ENCODE data around the gene MTCH1.

The MTCH1 gene, protein sequence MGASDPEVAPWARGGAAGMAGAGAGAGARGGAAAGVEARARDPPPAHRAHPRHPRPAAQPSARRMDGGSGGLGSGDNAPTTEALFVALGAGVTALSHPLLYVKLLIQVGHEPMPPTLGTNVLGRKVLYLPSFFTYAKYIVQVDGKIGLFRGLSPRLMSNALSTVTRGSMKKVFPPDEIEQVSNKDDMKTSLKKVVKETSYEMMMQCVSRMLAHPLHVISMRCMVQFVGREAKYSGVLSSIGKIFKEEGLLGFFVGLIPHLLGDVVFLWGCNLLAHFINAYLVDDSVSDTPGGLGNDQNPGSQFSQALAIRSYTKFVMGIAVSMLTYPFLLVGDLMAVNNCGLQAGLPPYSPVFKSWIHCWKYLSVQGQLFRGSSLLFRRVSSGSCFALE

DNA sequence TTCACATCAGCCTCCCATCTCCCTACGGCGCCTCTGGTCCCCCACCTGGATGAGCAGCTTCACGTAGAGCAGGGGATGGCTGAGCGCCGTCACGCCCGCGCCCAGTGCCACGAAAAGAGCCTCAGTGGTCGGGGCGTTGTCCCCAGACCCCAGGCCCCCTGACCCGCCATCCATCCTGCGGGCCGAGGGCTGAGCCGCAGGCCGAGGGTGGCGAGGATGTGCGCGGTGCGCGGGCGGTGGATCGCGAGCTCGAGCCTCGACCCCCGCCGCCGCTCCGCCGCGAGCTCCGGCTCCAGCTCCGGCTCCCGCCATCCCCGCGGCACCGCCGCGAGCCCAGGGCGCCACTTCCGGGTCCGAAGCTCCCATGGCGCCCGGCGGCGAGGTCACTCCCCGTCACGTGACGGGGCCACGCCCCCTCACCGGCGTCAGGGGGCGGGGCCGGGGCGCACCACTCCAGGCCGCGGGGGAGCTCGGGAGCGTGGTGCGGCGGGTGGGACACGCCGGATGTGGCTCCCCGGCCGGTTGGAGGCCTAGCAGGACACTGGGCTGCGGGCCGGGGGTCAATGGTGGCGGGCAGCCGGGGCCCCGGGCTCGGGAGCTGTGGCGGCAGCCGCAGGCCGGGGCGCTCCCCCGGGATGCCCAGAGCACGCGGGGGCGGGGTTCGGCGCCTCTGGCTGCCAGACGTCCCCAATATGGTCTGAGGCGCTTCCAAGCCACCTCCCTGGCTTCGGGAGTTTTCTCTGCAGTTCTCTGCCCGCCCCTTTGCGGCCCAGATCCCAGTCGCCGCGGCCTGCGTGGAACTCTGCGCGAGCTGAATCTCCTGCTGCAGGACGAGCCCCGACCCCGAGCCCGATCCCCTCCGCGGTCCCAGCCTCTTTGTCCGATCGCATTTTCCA, at the start of gene MTCH1:
Gene MTCH1 (minus strand): TSS at position 389 of the 896 bp plus-strand sequence. CDS start 23 bp downstream, at position 366.
- DNase-seq = peak; percentile 92

DNA sequence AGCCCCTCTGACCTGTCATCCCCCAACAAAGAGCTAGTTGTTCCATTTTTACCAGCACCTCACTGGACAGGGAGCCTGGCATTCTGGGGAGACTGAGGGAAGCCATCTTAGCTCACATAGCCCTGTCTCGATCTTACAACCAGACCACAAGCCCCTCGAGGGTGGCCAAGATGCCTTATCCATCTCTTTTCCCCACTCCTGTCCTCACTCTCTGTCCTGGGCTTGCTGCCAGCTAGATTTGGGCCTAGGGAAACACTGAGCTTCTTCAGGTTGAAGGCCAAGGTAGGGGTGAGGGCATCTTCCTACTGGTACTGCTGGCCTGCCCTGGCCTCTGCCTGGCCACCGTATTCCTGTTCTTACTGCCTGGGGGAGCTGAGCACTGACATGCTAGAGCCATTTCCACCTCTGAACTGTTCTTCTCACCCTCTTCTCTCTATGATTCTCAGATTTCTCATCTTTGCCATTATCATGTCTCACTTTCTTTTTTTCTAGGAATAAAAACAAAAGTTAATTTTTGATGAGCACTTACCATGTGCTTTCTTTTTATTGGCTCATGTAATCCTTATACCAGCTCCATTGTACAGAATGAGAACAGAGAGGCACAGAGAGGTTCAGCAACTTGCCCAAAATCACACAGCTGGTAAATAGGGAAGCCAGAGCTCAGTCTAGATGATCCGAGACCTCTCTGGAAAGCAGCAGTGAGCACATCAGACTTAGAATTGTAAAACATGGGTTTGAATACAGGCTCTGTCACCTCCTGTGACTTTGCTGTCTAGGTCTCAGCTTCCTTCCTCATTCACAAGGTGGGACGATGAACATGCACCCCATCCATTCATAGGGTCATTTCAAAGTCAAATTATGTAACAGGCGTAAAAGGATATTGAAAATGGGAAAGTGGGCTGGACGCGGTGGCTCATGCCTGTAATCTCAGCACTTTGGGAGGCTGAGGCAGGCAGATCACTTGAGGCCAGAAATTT, 48.1 kb upstream of the MTCH1 start:
- no peak for DNase-seq

DNA sequence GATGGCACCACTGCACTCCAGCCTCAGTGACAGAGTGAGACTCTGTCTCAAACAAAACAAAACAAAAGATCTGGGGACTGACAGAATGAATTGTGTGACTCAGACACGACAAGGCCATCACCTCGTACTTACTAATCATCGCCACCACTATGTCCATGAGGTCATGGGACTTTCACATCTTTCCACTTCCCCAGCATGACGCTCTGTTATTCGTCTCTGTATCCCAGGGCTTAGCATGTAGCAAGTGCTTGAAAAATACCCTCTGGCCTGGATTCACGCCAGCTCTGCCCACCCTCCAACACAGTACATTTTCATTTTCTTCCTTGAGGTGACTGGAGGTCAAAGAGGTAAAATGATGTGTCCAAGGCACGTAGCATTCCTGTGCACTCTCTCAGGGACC, 47.3 kb upstream of the MTCH1 start:
- no peak for DNase-seq

DNA sequence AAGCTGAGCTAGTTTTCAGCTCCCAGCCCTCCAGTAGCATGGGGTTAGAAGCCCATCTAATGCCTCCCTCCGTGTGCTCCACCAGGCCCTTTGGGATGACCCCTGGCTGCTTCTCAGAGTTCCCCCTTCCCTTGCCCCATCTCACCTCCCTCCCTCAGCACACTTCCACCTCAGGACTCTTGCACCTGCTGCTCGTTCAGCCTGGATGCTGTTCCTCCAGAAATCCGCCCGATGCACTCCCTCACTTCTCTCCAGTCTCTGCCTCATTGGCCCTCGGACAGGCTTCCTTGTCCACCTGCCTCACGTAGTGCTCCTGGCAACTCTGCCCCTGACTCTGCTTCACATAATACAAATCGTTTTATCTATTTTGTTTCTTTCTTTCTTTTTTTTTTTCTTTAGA, 46.2 kb upstream of the MTCH1 start:
- DNase-seq = no peak

DNA sequence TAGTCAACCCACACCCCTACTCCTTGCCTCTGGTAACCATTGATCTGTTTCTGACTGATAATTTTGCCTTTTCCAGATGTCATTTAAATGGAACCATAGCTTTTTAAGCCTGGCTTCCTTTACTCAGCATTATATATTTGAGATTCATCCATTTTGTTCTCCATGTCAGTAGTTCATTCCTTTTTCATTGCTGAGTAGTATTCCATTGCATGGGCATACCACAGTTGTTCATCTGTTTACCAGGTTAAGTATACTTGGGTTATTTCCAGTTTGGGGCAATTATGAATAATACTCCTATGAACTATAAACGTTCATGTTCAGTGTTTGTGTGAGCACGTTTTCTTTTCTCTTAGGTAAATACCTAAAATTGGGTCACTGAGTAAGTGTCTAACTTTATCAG, 44.6 kb upstream of the MTCH1 start:
- no peak for DNase-seq

DNA sequence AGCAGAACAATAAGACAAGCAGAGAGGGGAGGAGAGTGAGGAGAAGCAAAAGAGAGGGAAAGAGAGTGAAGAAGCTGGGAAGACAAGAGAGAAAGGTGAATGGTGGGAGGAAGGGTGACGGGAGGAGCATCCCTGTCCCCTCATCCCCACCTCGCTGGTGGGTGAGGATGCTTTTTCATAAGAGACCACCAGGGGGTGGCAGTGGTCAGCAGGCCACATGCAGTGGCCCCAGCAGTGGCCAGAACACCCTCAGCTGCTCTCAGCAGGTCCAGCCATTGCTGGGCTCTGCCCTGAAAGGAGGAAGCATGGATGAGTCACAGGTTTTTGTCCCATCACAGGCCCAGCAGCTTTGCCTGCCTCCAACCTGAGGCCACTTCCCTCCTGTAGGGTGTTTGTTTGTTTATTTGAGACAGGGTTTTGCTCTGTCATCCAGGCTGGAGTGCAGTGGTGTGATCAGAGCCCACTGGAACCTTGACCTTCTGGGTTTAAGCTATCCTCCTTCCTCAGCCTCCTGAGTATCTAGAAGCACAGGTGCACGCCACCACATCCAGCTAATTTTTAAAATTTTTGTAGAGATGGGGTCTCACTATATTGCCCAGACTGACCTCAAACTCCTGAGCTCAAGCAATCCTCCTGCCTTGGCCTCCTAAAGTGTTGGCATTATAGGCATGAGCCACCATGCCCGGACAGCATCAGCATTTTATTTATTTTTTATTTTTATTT, 43.4 kb upstream of the MTCH1 start:
- peak; percentile 18 to 33 for DNase-seq

DNA sequence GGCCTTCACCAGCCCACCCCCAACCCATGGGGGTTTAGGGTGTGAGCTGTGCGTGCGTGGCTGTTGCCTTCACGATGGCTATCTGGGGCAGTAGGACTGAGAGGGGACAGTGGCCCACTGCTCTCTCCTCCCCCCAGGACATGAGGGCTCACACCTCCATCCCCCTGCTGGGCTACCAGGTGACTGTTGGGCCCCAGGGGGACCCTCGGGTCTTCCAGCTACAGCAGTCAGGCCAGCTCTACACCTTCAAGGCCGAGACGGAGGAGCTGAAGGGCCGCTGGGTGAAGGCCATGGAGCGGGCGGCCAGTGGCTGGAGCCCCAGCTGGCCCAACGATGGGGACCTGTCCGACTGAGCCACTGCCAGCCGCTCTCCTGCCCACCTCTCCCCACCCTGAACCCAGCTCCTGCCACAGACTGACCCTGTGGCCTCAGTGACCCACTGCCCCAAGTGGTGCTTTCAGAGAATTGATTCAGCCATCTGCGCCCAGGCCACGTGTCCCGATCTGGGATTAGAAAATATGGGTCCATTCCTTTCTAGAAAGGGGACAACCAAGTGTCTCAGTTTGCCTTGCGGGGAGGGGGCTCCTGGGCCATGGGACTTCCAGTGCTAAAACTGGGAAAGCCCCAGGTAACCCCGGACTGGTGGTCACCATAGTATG, 41.9 kb upstream of the MTCH1 start:
- DNase-seq = no peak

DNA sequence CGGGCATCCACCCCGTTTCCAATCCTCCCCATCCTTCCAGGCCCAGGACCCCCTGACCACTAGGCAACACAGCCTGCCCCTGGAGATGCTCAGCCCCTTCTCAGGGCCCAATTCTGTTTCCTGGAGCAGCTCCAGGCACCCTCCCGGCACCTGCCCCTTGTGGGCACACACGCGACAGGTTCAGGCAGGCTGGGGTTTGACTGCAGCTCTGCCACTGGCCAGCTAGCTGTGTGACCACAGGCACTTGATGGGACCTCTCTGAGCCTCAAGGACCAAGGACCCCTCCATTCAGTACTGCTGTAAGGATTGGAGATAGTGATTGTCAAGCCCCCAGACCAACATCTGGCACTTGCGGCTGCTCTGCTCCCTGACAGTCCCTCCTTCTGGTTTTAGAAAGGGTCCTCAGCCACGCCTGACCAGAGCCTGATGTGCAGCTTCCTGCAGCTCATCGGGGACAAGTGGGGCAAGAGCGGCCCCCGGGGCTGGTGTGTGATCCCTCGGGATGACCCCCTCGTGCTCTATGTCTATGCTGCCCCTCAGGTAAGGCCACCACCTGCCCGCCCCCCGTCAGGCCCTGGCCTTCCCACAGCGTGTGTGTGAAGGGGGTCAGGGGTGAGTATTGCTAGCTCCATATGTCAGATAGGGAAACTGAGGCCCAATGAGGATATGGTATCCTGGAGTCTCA, 41.2 kb upstream of the MTCH1 start:
- no peak for DNase-seq

DNA sequence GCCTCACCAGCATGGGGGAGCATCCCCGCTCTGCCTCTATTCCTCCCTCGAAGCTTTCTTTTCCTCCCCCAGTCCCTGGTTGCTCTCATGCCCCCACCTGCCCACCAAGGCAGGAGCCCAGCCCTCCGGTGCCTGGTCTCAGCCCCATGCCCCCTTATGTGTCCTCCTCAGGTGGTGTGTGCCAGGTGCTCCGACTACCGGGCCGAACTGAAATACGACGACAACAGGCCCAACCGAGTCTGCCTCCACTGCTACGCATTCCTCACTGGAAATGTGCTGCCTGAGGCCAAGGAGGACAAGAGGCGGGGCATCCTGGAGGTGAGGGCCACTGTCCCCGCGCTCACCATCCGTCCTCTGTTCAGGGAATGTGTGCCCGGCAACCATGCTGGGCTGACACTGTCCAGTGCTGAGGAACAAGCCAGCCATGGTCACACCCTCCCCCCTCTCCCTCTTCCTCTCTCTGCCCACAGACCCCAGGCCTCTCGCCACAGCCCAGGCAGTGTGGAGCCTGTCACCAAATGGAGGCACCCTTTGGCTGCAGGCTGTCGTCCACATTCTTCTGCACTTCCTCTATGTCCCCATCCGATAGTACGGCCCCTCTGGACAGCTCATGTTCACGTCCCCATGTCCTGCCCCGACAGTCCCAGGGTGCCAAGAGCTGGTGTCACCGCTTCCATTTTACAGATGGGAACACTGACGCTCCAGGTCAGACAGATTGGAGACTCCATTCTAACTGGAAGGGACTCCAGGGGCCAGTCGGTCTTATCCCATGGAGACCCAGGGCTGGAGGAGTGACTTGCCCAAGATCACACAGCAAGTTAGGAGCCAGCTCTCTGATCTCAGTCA, 39.8 kb upstream of the MTCH1 start:
- no peak for DNase-seq

DNA sequence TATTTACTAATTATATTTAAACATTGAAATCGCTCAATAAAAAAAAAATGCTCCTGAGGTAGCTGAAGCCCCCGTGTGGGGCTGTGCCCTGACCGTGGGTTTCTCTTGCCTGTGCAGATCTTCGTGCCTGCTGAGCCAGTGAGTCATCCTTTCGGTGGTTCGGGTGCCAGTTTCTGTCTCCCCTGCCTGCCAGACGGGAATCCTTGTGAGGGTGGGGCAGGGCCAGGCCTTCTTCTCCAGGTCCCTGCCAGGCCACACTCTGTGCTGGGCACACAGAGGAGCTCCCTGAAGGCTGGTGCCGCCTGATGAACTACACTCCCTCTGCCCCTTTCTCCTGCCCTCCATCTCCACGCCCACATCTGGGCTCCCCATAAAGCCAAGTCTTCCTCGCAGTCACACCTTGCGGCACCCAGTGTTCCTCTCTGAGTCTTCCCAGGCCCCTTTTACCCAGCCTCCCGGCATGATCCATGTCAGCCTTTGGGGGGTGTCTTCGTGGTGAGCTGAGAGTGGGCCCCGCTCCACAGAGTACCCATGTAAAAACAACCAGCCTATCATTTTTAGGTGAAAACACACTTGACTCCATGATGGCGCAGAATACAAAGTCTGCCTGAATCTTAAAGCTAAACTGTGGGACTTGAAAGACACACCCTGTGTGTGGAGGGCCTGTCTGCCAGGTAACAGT, 38.8 kb upstream of the MTCH1 start:
- no peak for DNase-seq

DNA sequence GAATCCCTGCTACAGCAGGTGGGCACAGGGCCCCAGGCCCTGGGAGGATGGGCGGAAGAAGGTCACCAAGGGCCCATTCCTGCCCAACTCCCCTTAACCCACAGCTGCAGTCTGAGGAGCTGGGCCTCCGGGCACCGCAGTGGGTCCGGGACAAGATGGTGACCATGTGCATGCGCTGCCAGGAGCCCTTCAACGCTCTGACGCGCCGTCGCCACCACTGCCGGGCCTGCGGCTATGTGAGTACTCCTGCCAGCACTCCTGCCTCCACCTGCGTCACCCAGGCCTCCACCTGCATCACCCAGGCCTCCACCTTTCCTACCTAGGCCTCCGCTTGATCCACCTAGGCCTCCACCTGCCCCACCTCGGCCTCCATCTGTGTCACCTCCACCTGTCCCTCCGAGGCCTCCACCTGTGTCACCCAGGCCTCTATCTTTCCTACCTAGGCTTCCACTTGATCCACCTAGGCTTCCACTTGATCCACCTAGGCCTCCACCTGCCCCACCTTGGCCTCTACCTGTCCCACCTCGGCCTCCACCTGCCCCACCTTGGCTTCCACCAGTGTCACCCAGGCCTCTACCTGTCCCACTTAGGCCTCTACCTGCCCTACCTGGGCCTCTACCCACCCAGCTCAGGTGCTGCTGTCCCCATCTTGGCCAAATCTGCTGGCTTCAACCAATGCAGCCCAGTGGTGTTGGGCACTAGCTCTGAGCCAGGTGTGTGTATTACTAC, 36.3 kb upstream of the MTCH1 start:
- no peak for DNase-seq

DNA sequence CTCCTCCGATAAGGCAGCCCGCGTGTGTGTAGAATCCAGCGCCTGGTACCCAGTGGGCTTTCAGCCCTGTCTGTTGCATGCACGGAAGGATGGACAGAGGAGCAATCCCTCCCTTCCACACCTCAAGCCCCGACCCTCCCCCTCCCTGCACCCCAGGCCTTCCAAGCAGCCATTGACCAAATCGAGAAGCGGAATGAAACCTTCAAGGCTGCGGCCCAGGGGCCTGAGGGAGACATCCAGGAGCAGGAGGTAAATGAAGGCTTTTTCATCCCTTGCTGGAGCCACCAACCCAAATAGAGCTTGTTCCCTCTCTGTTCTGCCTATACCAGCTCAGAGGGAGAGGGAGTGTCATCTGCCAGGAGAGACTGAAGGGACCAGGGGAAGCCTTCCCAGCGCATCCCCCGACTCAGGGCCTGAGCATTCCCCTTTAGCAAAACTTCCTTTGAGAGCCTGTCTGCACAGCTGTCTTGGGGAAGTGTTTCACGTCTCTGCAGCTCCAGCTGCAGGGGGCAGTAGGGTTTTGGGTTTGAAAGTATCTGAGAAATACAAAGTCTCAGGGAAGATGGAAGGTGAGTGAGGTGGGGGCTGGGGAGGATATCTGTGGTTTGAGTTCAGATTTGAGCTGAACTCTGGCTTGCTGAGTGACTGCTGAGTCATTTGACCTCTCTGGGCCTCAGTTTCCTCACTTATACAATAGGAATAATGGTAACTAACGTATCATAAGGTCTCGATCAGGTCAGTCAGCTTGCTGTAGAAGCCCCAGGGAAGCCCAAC, 35.5 kb upstream of the MTCH1 start:
- no peak for DNase-seq

DNA sequence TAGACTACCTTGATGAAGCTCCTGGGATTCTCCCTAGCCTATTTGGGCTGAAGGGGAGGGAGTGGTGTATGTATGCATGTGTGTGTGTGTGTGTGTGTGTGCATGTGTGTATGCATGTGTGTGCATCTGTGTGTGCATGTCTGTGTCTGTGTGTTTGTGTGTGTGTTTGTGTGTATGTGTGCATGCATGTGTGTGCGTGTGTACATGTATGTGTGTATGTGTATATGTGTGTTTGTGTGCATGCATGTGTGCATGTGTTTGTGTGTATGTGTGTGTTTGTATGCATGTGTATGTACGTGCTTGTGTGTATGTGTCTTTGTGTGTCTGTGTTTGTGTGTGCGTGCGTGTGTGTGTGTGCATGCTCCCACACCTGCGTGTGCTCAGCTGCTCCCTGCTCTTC, 34.8 kb upstream of the MTCH1 start:
- DNase-seq = no peak

DNA sequence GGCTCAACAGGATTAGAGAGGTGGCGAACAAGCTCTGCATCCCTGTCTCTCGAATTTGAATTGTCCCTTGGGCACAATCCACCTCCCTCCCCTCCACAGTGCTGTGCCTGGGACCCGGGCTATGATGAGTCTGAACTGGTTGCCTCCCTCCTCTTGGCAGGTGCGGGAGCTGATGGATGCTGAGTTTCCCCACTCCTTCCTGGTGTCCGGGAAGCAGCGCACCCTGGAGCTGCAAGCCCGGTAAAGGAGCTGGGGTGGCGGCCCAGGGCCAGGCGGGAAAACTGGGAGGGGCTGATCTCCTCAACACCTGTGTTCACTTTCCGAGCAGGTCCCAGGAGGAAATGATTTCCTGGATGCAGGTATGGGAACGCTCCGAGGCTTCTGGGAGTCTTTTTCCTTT, 34.4 kb upstream of the MTCH1 start:
- no peak for DNase-seq

DNA sequence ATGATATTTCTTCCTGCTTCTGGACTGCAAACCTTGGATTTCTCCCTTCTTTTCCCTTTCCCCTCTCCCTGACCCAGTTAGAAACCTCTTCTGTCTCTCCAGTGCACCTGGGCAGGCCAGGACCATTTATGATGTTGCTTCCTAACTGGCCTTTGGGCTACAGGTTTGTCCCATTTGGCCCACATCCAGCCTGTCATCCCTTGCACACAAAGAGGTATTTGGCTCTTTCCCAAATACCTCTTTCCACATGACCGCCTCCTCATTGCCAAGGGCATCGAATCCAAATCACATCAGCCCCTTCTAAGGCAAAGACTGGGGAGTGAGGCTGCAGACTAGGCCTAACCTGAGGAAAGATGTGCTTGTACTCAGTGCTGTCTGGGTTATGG, 33.1 kb upstream of the MTCH1 start:
- DNase-seq = no peak

DNA sequence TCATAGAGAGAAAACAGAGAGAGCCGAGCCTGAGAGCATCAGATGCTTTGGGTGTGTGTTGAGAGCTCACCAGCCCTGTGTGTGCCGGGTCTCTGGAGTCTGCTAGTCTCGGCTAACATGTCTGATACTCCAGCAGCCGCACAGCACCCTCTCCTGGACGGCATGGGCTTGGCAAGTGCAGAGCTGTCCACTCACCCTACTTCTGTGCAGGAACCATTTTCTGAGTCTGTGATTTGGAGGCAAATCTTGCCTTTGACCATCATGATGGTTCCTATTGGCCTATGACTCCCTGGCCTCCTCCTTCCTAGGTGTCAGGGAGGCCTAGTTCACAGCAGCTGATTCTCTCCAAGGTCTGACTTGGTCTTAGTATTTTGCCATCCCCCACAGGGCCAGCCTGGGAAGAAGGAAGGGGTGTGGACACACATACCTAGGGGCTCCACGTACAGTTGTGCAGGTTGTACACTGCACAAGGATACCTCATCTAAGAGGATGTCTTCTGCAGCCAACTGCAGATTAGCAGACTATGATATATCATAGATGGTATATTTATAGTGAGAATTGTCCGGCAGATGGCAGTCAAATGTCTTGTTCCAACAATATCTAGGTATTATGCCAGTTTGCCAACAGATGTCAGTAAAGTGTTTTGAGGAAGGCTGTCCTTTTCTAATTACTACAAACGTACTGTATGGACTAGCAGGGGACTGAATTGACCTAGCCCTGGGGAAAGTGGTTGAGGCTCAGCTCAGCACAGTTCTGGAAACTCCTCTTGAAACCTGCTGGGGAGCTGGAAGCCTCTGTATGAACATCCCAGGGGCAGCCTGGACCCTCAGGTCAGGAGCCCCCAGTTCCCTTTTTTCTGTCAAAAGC, 32.4 kb upstream of the MTCH1 start:
- DNase-seq = peak; percentile 91 to 93
